HG03045 (cell line): ENCODE results near the gene RALGPS1.
"Not testable (repeated sequence)": the region's sequence is repeated elsewhere in the genome, so short reads cannot be mapped to it uniquely, and the experiment has no call there.

Source experiments
- ATAC-seq: cut with Tn5 transposase; IDR thresholded peaks from one replicate; pipeline ENCODE4 v1.9.1; 2021; ENCODE audit warnings: mild to moderate bottlenecking, moderate library complexity; ENCODE audit not compliant: unreplicated experiment

Gene RALGPS1

GRCh38 chr9:127132921-127133647 is 218.5 kb downstream of the RALGPS1 start:
- ATAC-seq = no peak

- no peak for ATAC-seq
Observed at GRCh38 chr9:127133739-127134167, 219.2 kb downstream of the RALGPS1 start.

DNA sequence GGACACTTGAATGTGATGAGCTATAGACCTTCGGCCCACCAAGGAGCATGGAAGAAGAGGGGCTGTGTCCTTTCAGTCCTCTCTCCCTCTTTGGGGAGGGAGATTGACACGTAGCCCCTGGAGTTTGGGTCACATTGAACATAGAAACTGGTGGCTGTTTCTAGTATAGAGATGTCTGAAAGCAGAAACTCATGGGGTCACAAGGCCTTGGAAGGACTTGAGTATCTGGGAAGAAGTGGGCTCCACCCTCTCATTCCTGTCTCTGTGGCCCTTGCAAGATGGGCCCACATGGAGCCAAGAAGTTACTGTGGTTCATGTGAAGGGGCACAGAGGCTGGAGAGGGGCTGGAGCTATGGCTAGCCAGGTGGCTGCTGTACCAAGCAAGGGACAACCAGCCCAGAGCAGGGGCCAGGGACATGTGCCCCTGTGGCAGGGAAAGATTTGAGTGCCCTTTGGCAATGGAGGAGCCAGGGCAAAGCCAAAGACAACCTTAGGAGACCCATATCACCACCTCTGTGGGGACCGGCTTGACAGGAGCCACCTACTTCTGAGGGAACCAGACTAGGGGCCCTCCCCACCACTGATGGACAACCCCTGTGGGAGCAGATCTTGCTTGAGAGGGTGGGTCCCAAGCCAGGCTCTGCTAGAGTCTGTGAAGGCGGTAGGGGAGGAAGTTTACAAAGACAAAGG is 220.6 kb downstream of the RALGPS1 start:
- no peak for ATAC-seq

- no peak for ATAC-seq
Observed at GRCh38 chr9:127136081-127136879, 221.7 kb downstream of the RALGPS1 start.

DNA sequence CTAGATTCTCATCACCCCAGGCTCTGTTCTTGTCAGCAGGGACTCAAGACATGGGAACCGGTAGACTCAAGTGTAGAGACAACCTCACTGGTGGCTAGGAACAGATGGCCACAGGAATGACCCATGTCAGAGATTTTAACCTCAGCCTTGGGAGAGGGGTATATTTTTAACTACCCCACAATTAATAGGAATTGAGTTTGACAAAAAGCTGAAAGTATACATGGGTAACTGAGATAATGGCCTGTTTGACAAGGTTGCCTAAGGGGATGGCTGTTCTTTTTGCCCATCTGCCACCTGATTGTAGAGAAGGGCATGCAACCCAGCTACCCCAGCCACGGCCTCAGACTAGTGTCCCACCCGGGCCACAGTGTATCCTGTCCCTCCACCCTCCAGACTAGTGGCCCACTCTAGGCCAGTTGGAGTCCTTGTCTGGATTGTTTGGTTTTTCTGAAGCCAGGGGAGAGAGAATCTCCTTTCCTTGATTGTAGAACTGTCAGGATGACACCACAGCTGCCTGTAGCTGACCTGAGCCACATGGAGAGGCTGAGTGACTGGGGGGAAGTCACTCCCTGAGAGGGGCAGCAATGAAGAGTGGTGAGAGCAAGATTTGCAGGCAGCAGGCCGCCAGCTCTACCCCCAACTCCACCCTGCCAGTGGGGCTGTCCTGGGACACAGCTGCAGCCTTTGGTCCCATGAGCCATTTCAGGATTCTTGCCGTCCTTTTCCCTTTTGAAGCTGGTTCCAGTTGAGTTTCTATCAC is 222.5 kb downstream of the RALGPS1 start:
- no peak for ATAC-seq

GRCh38 chr9:127137640-127138360 is 223.2 kb downstream of the RALGPS1 start:
- ATAC-seq = no peak

DNA sequence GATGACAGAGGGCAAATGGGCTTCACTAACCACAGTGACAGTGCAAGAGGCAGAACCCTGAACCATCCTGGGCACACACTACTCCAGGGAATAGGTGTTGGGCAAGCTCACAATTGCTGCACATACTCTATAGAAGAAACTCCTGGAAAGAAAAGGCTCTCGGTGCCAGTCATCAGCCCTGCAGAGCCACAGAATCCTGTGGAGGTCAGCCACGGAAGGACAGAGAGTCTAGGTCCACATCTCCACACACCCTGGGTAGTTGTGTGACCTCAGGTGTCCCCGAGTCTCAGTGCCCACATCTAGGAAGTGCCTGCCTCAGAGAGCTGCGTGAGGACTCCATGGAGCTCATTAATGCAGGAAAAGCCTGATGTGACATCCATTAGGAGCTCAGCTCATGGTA is 223.9 kb downstream of the RALGPS1 start:
- no peak for ATAC-seq

DNA sequence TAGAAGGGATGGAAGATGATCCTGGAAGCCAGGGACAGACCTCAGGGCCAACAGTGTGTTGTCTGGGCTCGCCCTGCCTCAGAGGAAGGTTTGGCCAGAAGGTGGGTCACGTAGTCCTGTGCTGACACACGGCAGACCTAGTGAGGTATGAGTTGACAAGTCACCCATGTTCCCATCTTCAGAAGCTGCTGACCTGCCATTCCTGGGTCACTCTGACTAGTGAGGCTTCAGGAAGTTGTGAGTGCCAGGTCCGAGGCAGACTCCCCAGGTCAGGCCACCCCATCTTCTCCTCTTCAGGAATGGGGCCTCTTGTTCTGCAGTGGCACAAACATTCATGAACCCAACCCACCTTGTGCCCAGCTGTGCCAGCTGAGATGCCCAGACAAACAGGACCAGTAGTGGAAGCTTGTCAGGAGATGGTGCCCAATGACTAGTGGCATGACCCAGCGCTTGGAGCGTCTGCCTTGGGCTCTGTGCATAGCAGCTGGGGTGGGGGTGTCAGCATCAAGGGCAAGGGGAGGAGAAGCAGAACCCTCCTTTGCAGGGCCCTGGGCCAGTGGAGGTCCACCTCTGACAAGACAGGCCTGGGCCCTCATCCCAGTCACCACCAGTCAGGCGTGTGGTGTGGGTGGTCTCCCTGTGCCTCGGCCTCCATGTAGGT is 224.6 kb downstream of the RALGPS1 start:
- no peak for ATAC-seq

GRCh38 chr9:127139775-127140174 is 225.2 kb downstream of the RALGPS1 start:
- no peak for ATAC-seq

DNA sequence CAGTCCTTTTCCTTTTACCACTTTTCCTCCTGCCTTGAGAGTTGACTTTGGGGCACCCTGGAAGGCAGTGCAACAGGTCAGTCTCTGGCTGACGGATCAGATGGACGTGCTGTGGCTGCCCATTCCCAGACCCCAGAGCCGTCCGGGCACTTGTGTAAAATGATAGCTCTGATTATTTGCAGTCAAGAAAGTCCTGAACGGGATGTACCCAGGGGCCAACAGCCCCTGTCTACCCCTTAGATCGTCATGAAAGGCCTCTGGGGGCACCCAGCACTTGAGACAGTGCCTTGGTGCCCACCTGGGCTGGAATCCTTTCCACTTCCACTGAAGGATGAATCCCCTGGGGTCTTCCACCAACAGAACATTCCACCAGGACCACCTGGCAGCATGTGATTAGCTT is 225.6 kb downstream of the RALGPS1 start:
- no peak for ATAC-seq

- no peak for ATAC-seq
Observed at GRCh38 chr9:127140842-127141675, 226.5 kb downstream of the RALGPS1 start.

DNA sequence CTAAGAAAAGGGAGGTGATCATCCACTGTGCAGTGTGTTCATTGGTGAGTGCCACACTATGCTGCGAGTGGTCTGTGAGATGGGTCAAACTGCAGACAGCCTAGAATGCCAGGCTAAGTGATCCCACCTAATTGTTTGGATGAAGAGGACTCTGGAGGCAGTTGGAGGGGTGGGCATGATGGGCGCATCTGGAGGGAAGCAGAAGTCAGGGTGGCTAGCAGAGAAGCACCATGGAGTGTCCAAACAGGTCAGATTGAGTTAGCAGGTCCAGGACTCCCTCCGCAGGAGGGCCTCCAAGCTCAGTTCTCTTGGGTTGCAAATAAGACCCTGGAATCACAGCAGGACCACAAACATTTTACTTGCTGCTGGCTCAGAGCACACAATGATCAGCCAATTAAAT is 227.7 kb downstream of the RALGPS1 start:
- ATAC-seq = no peak

- ATAC-seq = no peak
Observed at GRCh38 chr9:127142931-127143464, 228.4 kb downstream of the RALGPS1 start.

- ATAC-seq = no peak
Observed at GRCh38 chr9:127143920-127144465, 229.4 kb downstream of the RALGPS1 start.

DNA sequence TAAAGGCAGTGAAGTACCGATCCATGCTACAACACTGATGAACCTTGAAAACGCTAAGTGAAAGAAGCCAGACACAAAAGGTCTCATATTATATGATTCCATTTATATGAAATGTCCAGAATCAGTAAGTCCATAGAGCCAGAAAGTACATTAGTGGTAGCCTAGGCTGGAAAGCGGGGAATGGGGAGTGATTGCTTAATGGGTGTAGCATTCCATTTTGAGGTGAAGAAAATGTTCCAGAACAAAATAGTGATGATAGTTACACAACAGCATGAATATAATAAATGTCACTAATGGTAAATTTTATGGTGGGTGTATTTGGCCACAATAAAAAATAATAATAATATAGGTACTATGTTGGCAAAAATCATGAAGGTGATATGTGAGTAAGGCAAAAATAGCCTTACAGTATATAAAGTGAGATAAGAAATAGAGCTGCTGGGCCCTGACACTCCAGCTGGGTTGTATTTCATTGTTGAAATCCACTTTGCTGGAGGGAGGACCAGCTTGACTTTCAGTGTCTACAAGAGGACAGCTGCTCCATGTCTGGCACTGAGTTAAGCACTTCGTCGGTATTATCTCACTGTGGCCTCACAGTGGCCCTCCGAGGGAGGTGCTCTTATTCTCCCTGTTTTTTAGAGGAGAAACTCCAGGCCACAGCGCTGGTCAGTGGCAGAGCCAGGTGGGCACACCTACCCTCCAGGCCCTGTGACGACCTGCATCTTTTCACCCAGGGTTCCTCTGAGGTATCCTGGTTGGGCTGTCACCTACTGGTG is 230.3 kb downstream of the RALGPS1 start:
- no peak for ATAC-seq

- not testable (repeated sequence) for ATAC-seq
Observed at GRCh38 chr9:127146841-127147240, 232.3 kb downstream of the RALGPS1 start.

DNA sequence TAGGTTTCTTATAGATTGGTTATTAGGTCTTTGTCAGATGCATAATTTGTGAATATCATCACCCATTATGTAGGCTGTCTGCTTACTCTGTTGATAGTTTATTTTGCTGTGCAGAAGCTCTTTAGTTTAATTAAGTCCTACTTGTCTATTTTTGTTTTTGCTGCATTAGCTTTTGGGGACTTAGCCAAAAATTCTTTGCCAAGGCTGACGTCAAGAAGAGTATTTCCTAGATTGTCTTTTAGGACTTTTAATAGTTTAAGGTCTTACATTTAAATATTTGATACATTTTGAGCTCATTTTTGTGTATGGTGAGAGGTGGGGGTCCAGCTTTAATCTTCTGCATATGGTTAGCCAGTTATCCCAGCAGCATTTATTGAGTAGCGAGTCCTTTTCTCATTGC is 232.7 kb downstream of the RALGPS1 start:
- no peak for ATAC-seq

DNA sequence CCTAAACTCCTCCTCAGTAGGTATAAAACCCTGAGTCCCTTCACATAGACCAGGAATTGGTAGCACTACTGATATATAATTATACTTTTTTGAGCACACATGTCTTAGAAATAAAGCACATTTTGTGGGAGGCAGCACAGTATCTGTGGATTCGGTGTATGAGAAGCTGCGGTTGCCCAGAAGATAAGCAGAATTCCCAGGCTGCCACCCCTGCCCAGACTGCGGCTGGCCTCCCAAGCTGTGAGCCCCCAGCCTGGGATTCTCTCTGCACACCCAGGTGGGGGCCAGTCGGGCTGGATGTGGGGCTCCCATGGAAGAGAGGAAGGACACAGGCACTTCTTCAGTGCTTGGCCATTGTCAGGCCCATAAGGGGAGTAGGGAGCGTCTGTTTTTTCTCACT is 233.4 kb downstream of the RALGPS1 start:
- ATAC-seq = no peak
